Prostate gland (tissue), 2 donors: ENCODE data around the gene SCAMP4. TPM values are rescaled to one million over a fixed set of nuclear protein-coding genes. Genes with fewer than 3 reads are reported as not detected.
"Not testable (repeated sequence)": the region's sequence is repeated elsewhere in the genome, so short reads cannot be mapped to it uniquely, and the experiment has no call there.

Source experiments
- DNase-seq: peaks from one replicate; pipeline ENCODE4 v3.0.0-alpha.2; 2019; ENCODE audit warnings: low spot score
- H3K27ac ChIP-seq, 2 donors: fragments of 200-600 bp; sonication (generic); 2 replicates each; pipeline ENCODE4 v1.5.1; 2017 to 2019
- H3K27me3 ChIP-seq: fragments of 200-600 bp; sonication (generic); replicated peaks from 2 replicates; pipeline ENCODE4 v1.5.1; 2019; ENCODE audit not compliant: insufficient read depth
- H3K36me3 ChIP-seq, 2 donors: fragments of 200-600 bp; sonication (generic); 1 replicate in 1 of 2; 2 replicates in 1 of 2; pipeline versions ENCODE4 v1.5.1 to v1.8.1; 2017 to 2019
- H3K4me1 ChIP-seq: fragments of 200-600 bp; sonication (generic); replicated peaks from 2 replicates; pipeline ENCODE4 v1.5.1; 2019
- H3K4me3 ChIP-seq, 2 donors: fragments of 200-600 bp; sonication (generic); 2 replicates each; pipeline ENCODE4 v1.5.1; 2017 to 2019
- H3K9me3 ChIP-seq: fragments of 200-600 bp; sonication (generic); 2 replicates; pipeline ENCODE4 v1.5.1; 2017
- CTCF ChIP-seq, 4 experiments: fragments of 200-600 bp in 2 of 4; fragments of 450-650 bp in 2 of 4; sonication (generic) in 2 of 4; IDR thresholded peaks; 1 replicate in 3 of 4; 2 replicates in 1 of 4; pipeline ENCODE4 v1.5.1; 2016 to 2019; ENCODE audit warnings: antibody characterized with exemption in 4 of 4, mild to moderate bottlenecking in 2 of 4, moderate library complexity in 2 of 4
- POLR2A ChIP-seq: fragments of 450-650 bp; IDR thresholded peaks from one replicate; pipeline ENCODE4 v1.6.1; 2016; ENCODE audit warnings: antibody characterized with exemption, mild to moderate bottlenecking
- POLR2AphosphoS5 ChIP-seq: sonication (generic); formaldehyde crosslinking; IDR thresholded peaks from one replicate; pipeline ENCODE4 v1.6.1; 2017; ENCODE audit warnings: antibody characterized with exemption
- WGBS: methylation state at CpG from one replicate; pipeline ENCODE4 v1.1.5; 2018; 5-methylcytosine and 5-hydroxymethylcytosine counted together
- intact Hi-C: fragments of 100-400 bp; cut with DNase I; formaldehyde crosslinking; loops from one replicate; pipeline ENCODE4 v1.14.2; 2022
- total RNA-seq, 2 donors: library from RNA; depleted of rRNA; stranded (reverse); fragments of >200 nt; gene quantifications; one replicate each; pipeline ENCODE4 v1.1.0, GENCODE V29; 2016

Gene SCAMP4
- total RNA-seq, 2 donors from 2014 or later = 161 to 248 TPM

GRCh38 chr19:1875646-1876495 is 29.3 kb upstream of the SCAMP4 start:
- Histone ChIP-seq H3K9me3 (no peaks in the 10 kb centered on the region), H3K27ac (peak overlapping the region; percentile 80 to 93), H3K27me3 (no peaks in the 10 kb centered on the region), H3K4me1 (peaks cover 24% of the 10 kb centered on the region), H3K36me3 (no peaks in the 10 kb centered on the region), H3K4me3 (peak overlapping the region; percentile 93 to 97)
- under 1% methylated on average over 84 of the region's 87 CpGs for WGBS
- peak; percentile 93 for DNase-seq
- intact Hi-C loops = no loop called here
- TF ChIP-seq POLR2AphosphoS5 (peak; percentile 98), CTCF (IDR thresholded peaks at IDR 0.05) (peak in 2 of 4 experiments; percentile 10 to 27), POLR2A (peak; percentile 91)

- Histone ChIP-seq H3K27ac (peak overlapping the region; percentile 80 to 93), H3K4me1 (peaks cover 24% of the 10 kb centered on the region), H3K4me3 (peak overlapping the region; percentile 93 to 97)
- H3K9me3 ChIP-seq, DNase-seq, intact Hi-C loops, H3K36me3 ChIP-seq, H3K27me3 ChIP-seq: not testable (repeated sequence)
- 37% methylated on average over 36 of the region's 53 CpGs for WGBS
Observed at GRCh38 chr19:1876496-1877279, 28.5 kb upstream of the SCAMP4 start.

GRCh38 chr19:1877280-1877660 is 27.9 kb upstream of the SCAMP4 start:
- H3K36me3 ChIP-seq, H3K27ac ChIP-seq, H3K9me3 ChIP-seq, intact Hi-C loops, H3K27me3 ChIP-seq, DNase-seq, H3K4me3 ChIP-seq: not testable (repeated sequence)
- 68% methylated on average over 33 of the region's 47 CpGs for WGBS
- H3K4me1 ChIP-seq = peaks cover 25% of the 10 kb centered on the region

GRCh38 chr19:1878583-1878982 is 26.6 kb upstream of the SCAMP4 start:
- H3K4me1 ChIP-seq = peaks cover 26% of the 10 kb centered on the region
- WGBS = 82% methylated on average over 8 of the region's 8 CpGs
- intact Hi-C loops = not testable (repeated sequence)

GRCh38 chr19:1879982-1880381 is 25.2 kb upstream of the SCAMP4 start:
- DNase-seq, H3K27ac ChIP-seq, H3K36me3 ChIP-seq, H3K27me3 ChIP-seq, H3K4me3 ChIP-seq, intact Hi-C loops, H3K9me3 ChIP-seq: not testable (repeated sequence)
- peaks cover 22% of the 10 kb centered on the region for H3K4me1 ChIP-seq
- WGBS = 88% methylated on average over 16 of the region's 17 CpGs

More at GRCh38 chr19:1878583-1878982, 26.6 kb upstream of the SCAMP4 start:
- H3K4me3 ChIP-seq, H3K27me3 ChIP-seq, H3K9me3 ChIP-seq, H3K36me3 ChIP-seq, DNase-seq, H3K27ac ChIP-seq: not testable (repeated sequence)

GRCh38 chr19:1880611-1881392 is 24.4 kb upstream of the SCAMP4 start:
- 89% methylated on average over 8 of the region's 35 CpGs for WGBS
- no peak for TF ChIP-seq POLR2AphosphoS5
- TF ChIP-seq CTCF (IDR thresholded peaks at IDR 0.05) = no peak
- TF ChIP-seq POLR2A = no peak
- H3K4me3 ChIP-seq = peak overlapping the region in 1 of 2 donors; percentile 1
- intact Hi-C loops = no loop called here
- H3K27ac ChIP-seq = no peak overlapping the region
- H3K36me3 ChIP-seq = no peaks in the 10 kb centered on the region
- H3K27me3 ChIP-seq = no peaks in the 10 kb centered on the region
- H3K9me3 ChIP-seq = no peaks in the 10 kb centered on the region
- no peak for DNase-seq
- H3K4me1 ChIP-seq = peaks cover 22% of the 10 kb centered on the region

GRCh38 chr19:1881393-1882088 is 23.7 kb upstream of the SCAMP4 start:
- Histone ChIP-seq H3K4me3 (peak overlapping the region; percentile 1 to 4), H3K4me1 (peaks cover 18% of the 10 kb centered on the region)
- H3K9me3 ChIP-seq, DNase-seq, H3K27me3 ChIP-seq, H3K36me3 ChIP-seq, H3K27ac ChIP-seq, intact Hi-C loops: not testable (repeated sequence)
- 93% methylated on average over 5 of the region's 44 CpGs for WGBS
